ENCODE data around the gene CYB561D2. TPM values are rescaled to one million over a fixed set of nuclear protein-coding genes. Genes with fewer than 3 reads are reported as not detected.

CYB561D2 gene
- total and polyA plus RNA-seq, 2 donors (not counting 1 experiment from before 2014, with no cell fraction given) = 39.5 to 78.9 TPM

GRCh38 chr3:50318163-50318562, 32.5 kb upstream of the CYB561D2 start:
- H3K9ac ChIP-seq (ENCODE audit: low read length) = no peak overlapping the region
- H3K79me2 ChIP-seq (ENCODE audit: control insufficient read depth, insufficient read depth, low read length) = no peaks in the 10 kb centered on the region
- H2AFZ ChIP-seq (ENCODE audit: insufficient read depth, low read depth, low read length, poor library complexity, severe bottlenecking) = no peak overlapping the region
- intact Hi-C loops (cut with micrococcal nuclease) = no loop called here
- Mint-ChIP-seq H3K4me3 (no peak overlapping the region), H3K4me1 (peaks cover 44% of the 10 kb centered on the region), H3K27ac (peak overlapping the region; percentile 72), H3K27me3 (no peaks in the 10 kb centered on the region), H3K9me3 (ENCODE audit: insufficient read depth) (no peaks in the 10 kb centered on the region)
- CTCF ChIA-PET = interaction anchor here (1.3 to 2.0 kb wide), 2 partner anchors 12 to 224 kb away, joined by 3 to 6 read pairs; no protein-coding TSS in a partner anchor
- H4K20me1 ChIP-seq (ENCODE audit: control insufficient read depth, insufficient read depth, low read length, poor library complexity, severe bottlenecking) = no peaks in the 10 kb centered on the region
- peak overlapping the region; percentile 26 for H3K4me2 ChIP-seq (replicated peaks; ENCODE audit: low read depth, low read length, poor library complexity, severe bottlenecking)
- peaks cover 0 to 3% (median 0%) of the 10 kb centered on the region in 3 donors for H3K9me3 ChIP-seq (ENCODE audit: control extremely low read depth in 1 of 3, control insufficient read depth in 2 of 3, insufficient read depth in 1 of 3, low read length in 2 of 3)
- POLR2A ChIA-PET = interaction anchor here (0.6 kb wide), 1 partner anchor 26 kb away, joined by 5 read pairs; no protein-coding TSS in a partner anchor
- TF ChIP-seq, protein P1, sequence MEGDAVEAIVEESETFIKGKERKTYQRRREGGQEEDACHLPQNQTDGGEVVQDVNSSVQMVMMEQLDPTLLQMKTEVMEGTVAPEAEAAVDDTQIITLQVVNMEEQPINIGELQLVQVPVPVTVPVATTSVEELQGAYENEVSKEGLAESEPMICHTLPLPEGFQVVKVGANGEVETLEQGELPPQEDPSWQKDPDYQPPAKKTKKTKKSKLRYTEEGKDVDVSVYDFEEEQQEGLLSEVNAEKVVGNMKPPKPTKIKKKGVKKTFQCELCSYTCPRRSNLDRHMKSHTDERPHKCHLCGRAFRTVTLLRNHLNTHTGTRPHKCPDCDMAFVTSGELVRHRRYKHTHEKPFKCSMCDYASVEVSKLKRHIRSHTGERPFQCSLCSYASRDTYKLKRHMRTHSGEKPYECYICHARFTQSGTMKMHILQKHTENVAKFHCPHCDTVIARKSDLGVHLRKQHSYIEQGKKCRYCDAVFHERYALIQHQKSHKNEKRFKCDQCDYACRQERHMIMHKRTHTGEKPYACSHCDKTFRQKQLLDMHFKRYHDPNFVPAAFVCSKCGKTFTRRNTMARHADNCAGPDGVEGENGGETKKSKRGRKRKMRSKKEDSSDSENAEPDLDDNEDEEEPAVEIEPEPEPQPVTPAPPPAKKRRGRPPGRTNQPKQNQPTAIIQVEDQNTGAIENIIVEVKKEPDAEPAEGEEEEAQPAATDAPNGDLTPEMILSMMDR (IDR thresholded peaks at IDR 0.05) = no peak
- TF ChIP-seq EZH2 (IDR thresholded peaks at IDR 0.05; ENCODE audit: borderline replicate concordance, insufficient read depth, low read depth, low read length, poor library complexity, severe bottlenecking) = no peak
- ATAC-seq (ENCODE audit: low read depth) = no peak
- no peak overlapping the region for H3K4me3 ChIP-seq (ENCODE audit: control extremely low read depth in 1 of 5, extremely low read depth in 1 of 5, insufficient read depth in 1 of 5, low read depth in 2 of 5, low read length in 4 of 5)
- H3K4me1 ChIP-seq (ENCODE audit: control insufficient read depth in 2 of 2, insufficient read depth in 2 of 2, low read length in 2 of 2) = peaks cover 25 to 57% of the 10 kb centered on the region in 2 donors
- H3K27me3 ChIP-seq (replicated peaks in 1 of 4; ENCODE audit: control extremely low read depth in 1 of 4, control insufficient read depth in 3 of 4, insufficient read depth in 4 of 4, low read length in 3 of 4) = no peaks in the 10 kb centered on the region
- WGBS (ENCODE audit: insufficient coverage) = 92% methylated on average over 11 of the region's 11 CpGs
- no peak overlapping the region for H3K27ac ChIP-seq (ENCODE audit: low read length in 2 of 2)
- no peak for DNase-seq
- H3K36me3 ChIP-seq (replicated peaks in 1 of 2; ENCODE audit: control extremely low read depth in 1 of 2, control insufficient read depth in 1 of 2, extremely low read depth in 1 of 2, insufficient read depth in 2 of 2, low read length in 1 of 2) = peaks cover 0 to 3% of the 10 kb centered on the region in 2 experiments

DNA sequence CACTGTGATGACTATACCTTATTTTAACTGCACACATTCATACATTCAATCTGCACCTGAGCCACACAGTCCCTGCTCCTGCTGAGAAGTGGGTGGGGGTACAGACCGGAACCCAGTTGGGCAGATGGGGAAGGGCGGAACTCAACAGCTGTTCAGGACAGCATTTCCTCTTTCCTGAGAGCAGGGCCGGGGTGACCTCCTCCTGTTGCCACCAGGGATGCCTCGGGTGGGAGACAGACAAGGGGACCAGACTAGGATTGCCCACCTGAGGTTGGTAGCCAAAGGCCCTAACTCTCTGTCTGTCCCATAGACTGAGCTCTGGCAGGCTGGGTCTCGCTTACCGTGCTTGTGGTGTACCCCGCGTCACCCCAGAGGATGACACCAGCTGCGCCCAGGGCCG, 32.0 kb upstream of the CYB561D2 start:
- TF ChIP-seq, protein P1 (IDR thresholded peaks at IDR 0.05) = no peak
- no peak for TF ChIP-seq EZH2 (IDR thresholded peaks at IDR 0.05; ENCODE audit: borderline replicate concordance, insufficient read depth, low read depth, low read length, poor library complexity, severe bottlenecking)
- H2AFZ ChIP-seq (ENCODE audit: insufficient read depth, low read depth, low read length, poor library complexity, severe bottlenecking) = no peak overlapping the region
- intact Hi-C loops (cut with micrococcal nuclease) = no loop called here
- H3K27ac ChIP-seq (ENCODE audit: low read length in 2 of 2) = no peak overlapping the region
- 75% methylated on average over 10 of the region's 10 CpGs for WGBS (ENCODE audit: insufficient coverage)
- no peaks in the 10 kb centered on the region for H4K20me1 ChIP-seq (ENCODE audit: control insufficient read depth, insufficient read depth, low read length, poor library complexity, severe bottlenecking)
- H3K27me3 ChIP-seq (replicated peaks in 1 of 4; ENCODE audit: control extremely low read depth in 1 of 4, control insufficient read depth in 3 of 4, insufficient read depth in 4 of 4, low read length in 3 of 4) = no peaks in the 10 kb centered on the region
- no peaks in the 10 kb centered on the region for H3K27me3 Mint-ChIP-seq
- H3K4me1 ChIP-seq (ENCODE audit: control insufficient read depth in 2 of 2, insufficient read depth in 2 of 2, low read length in 2 of 2) = peaks cover 25 to 57% of the 10 kb centered on the region in 2 donors
- no peak overlapping the region for H3K9ac ChIP-seq (ENCODE audit: low read length)
- peaks cover 0 to 3% (median 0%) of the 10 kb centered on the region in 3 donors for H3K9me3 ChIP-seq (ENCODE audit: control extremely low read depth in 1 of 3, control insufficient read depth in 2 of 3, insufficient read depth in 1 of 3, low read length in 2 of 3)
- H3K27ac Mint-ChIP-seq = peak overlapping the region; percentile 72
- no peak overlapping the region for H3K4me3 ChIP-seq (ENCODE audit: control extremely low read depth in 1 of 5, extremely low read depth in 1 of 5, insufficient read depth in 1 of 5, low read depth in 2 of 5, low read length in 4 of 5)
- peaks cover 45% of the 10 kb centered on the region for H3K4me1 Mint-ChIP-seq
- H3K4me2 ChIP-seq (replicated peaks; ENCODE audit: low read depth, low read length, poor library complexity, severe bottlenecking) = peak overlapping the region; percentile 26
- peaks cover 0 to 3% of the 10 kb centered on the region in 2 experiments for H3K36me3 ChIP-seq (replicated peaks in 1 of 2; ENCODE audit: control extremely low read depth in 1 of 2, control insufficient read depth in 1 of 2, extremely low read depth in 1 of 2, insufficient read depth in 2 of 2, low read length in 1 of 2)
- ATAC-seq (ENCODE audit: low read depth) (no peak), DNase-seq (no peak)
- ChIA-PET CTCF (interaction anchor here (0.8 to 2.0 kb wide), 4 partner anchors 12 to 224 kb away, joined by 3 to 6 read pairs (median 4); no protein-coding TSS in a partner anchor), POLR2A (interaction anchor here (0.6 kb wide), 1 partner anchor 26 kb away, joined by 5 read pairs; no protein-coding TSS in a partner anchor)
- H3K9me3 Mint-ChIP-seq (ENCODE audit: insufficient read depth) = no peaks in the 10 kb centered on the region
- H3K79me2 ChIP-seq (ENCODE audit: control insufficient read depth, insufficient read depth, low read length) = no peaks in the 10 kb centered on the region
- peak overlapping the region; percentile 41 for H3K4me3 Mint-ChIP-seq

Measured in B cell (primary cell).